ENCODE data around the gene PRDX4.
"Not testable (repeated sequence)": the region's sequence is repeated elsewhere in the genome, so short reads cannot be mapped to it uniquely, and the experiment has no call there.

The PRDX4 gene

GRCh38 chrX:23668335-23668734 lies 1.0 kb downstream of the PRDX4 start:
- POLR2A ChIA-PET = no interaction called here
- no peak for TF ChIP-seq TARDBP (IDR thresholded peaks at IDR 0.05)
- no peak for TF ChIP-seq PKNOX1 (IDR thresholded peaks at IDR 0.05)
- no peak for TF ChIP-seq ZNF384 (IDR thresholded peaks at IDR 0.05)
- no peak for TF ChIP-seq BHLHE40 (IDR thresholded peaks at IDR 0.05; ENCODE audit: borderline replicate concordance)
- TF ChIP-seq CTBP1 (IDR thresholded peaks at IDR 0.05; ENCODE audit: borderline replicate concordance) = no peak
- no peak for TF ChIP-seq FOXK2 (IDR thresholded peaks at IDR 0.05)
- TF ChIP-seq L3MBTL2 (conservative IDR thresholded peaks at IDR 0.05) = no peak
- DNase-seq (ENCODE audit: extremely low spot score) = no peak
- CTCF ChIA-PET = interaction anchor here (0.5 to 1.1 kb wide), 2 partner anchors 15 to 38 kb away, joined by 3 to 5 read pairs; no protein-coding TSS in a partner anchor

GRCh38 chrX:23670528-23670927 lies 3.2 kb downstream of the PRDX4 start:
- ChIA-PET POLR2A (no interaction called here), CTCF (no interaction called here)
- TF ChIP-seq SUZ12 (IDR thresholded peaks at IDR 0.05) (no peak), BHLHE40 (IDR thresholded peaks at IDR 0.05; ENCODE audit: borderline replicate concordance) (no peak), ARNT (IDR thresholded peaks at IDR 0.05) (no peak)
- no peak for DNase-seq (ENCODE audit: extremely low spot score)

GRCh38 chrX:23673108-23673507 lies 5.8 kb downstream of the PRDX4 start:
- no peak for DNase-seq (ENCODE audit: extremely low spot score)
- POLR2A ChIA-PET = no interaction called here
- TF ChIP-seq BHLHE40 (IDR thresholded peaks at IDR 0.05; ENCODE audit: borderline replicate concordance) (no peak), SP1 (IDR thresholded peaks at IDR 0.05) (no peak), FOXK2 (IDR thresholded peaks at IDR 0.05) (no peak), FOXM1 (IDR thresholded peaks at IDR 0.05; ENCODE audit: borderline replicate concordance) (no peak), CTBP1 (IDR thresholded peaks at IDR 0.05; ENCODE audit: borderline replicate concordance) (no peak), ELF4 (IDR thresholded peaks at IDR 0.05) (no peak), ZNF384 (IDR thresholded peaks at IDR 0.05) (no peak), ARNT (IDR thresholded peaks at IDR 0.05) (no peak), FOXA1 (IDR thresholded peaks at IDR 0.05) (no peak), NFRKB (IDR thresholded peaks at IDR 0.05) (no peak), TARDBP (IDR thresholded peaks at IDR 0.05) (no peak)
- CTCF ChIA-PET = no interaction called here

- DNase-seq (ENCODE audit: extremely low spot score); CTCF ChIA-PET; POLR2A ChIA-PET: not testable (repeated sequence)
These were observed 9.2 kb downstream of the PRDX4 start for GRCh38 chrX:23676486-23676885.

GRCh38 chrX:23692166-23692565 lies 24.9 kb downstream of the PRDX4 start:
- no peak for TF ChIP-seq NFRKB (IDR thresholded peaks at IDR 0.05)
- ChIA-PET POLR2A (interaction anchor here (1.4 to 1.6 kb wide), 2 partner anchors 210 to 215 kb away, joined by 3 to 4 read pairs; no protein-coding TSS in a partner anchor), CTCF (interaction anchor here (0.9 to 2.0 kb wide), 2 partner anchors 66 to 210 kb away, joined by 3 to 15 read pairs; no protein-coding TSS in a partner anchor)
- no peak for DNase-seq (ENCODE audit: extremely low spot score)

- ChIA-PET CTCF (interaction anchor here (0.6 to 1.2 kb wide), 5 partner anchors 113 to 212 kb away, joined by 3 to 14 read pairs (median 4); no protein-coding TSS in a partner anchor), POLR2A (no interaction called here)
- no peak for TF ChIP-seq CTBP1 (IDR thresholded peaks at IDR 0.05; ENCODE audit: borderline replicate concordance)
- TF ChIP-seq TARDBP (IDR thresholded peaks at IDR 0.05) = no peak
- DNase-seq (ENCODE audit: extremely low spot score) = peak; percentile 68
These were observed 27.3 kb downstream of the PRDX4 start for GRCh38 chrX:23694606-23695005.

- ChIA-PET CTCF (no interaction called here), POLR2A (no interaction called here)
- DNase-seq (ENCODE audit: extremely low spot score) = no peak
These were observed 32.4 kb downstream of the PRDX4 start for GRCh38 chrX:23699636-23700194.

More at GRCh38 chrX:23699636-23700194, 32.4 kb downstream of the PRDX4 start:
- no peak for TF ChIP-seq FOXA1 (IDR thresholded peaks at IDR 0.05)
- no peak for TF ChIP-seq LEF1 (IDR thresholded peaks at IDR 0.05; ENCODE audit: borderline replicate concordance)
- TF ChIP-seq L3MBTL2 (conservative IDR thresholded peaks at IDR 0.05) = no peak
- no peak for TF ChIP-seq PKNOX1 (IDR thresholded peaks at IDR 0.05)
- TF ChIP-seq CTBP1 (IDR thresholded peaks at IDR 0.05; ENCODE audit: borderline replicate concordance) = no peak
- no peak for TF ChIP-seq SUZ12 (IDR thresholded peaks at IDR 0.05)
- TF ChIP-seq NFRKB (IDR thresholded peaks at IDR 0.05) = no peak
- TF ChIP-seq TARDBP (IDR thresholded peaks at IDR 0.05) = no peak
- TF ChIP-seq FOXM1 (IDR thresholded peaks at IDR 0.05; ENCODE audit: borderline replicate concordance) = no peak
- TF ChIP-seq SP1 (IDR thresholded peaks at IDR 0.05) = no peak
- no peak for TF ChIP-seq BHLHE40 (IDR thresholded peaks at IDR 0.05; ENCODE audit: borderline replicate concordance)
- no peak for TF ChIP-seq FOXK2 (IDR thresholded peaks at IDR 0.05)
- TF ChIP-seq ELF4 (IDR thresholded peaks at IDR 0.05) = no peak
- no peak for TF ChIP-seq HDGF (IDR thresholded peaks at IDR 0.05; ENCODE audit: borderline replicate concordance)
- no peak for TF ChIP-seq ARNT (IDR thresholded peaks at IDR 0.05)
